Gastrocnemius medialis (tissue), 4 donors: ENCODE results near the gene TERB2. TPM values are rescaled to one million over a fixed set of nuclear protein-coding genes. Genes with fewer than 3 reads are reported as not detected.
"Not testable (repeated sequence)": the region's sequence is repeated elsewhere in the genome, so short reads cannot be mapped to it uniquely, and the experiment has no call there.

ENCODE experiments used
- ATAC-seq, 2 donors: fragments of 150-250 bp; one replicate each; pipeline ENCODE4 v1.9.1; 2016
- DNase-seq, 2 donors: peaks; one replicate each; pipeline ENCODE4 v3.0.0-alpha.2; 2019
- H3K27ac ChIP-seq, 4 donors: fragments of 200-600 bp; sonication (generic); 1 replicate in 1 of 4; 2 replicates in 3 of 4; pipeline ENCODE4 v1.5.1; 2016 to 2018; ENCODE audit warnings: mild to moderate bottlenecking in 2 of 4, moderate library complexity in 1 of 4
- H3K27me3 ChIP-seq, 3 donors: fragments of 200-600 bp; sonication (generic) in 2 of 3; 1 replicate in 1 of 3; 2 replicates in 2 of 3; pipeline versions ENCODE4 v1.5.1 to v1.6.0; 2016 to 2019; ENCODE audit warnings: mild to moderate bottlenecking in 1 of 3, moderate library complexity in 1 of 3
- H3K36me3 ChIP-seq, 2 donors: fragments of 200-600 bp; sonication (generic) in 1 of 2; one replicate each; pipeline ENCODE4 v1.5.1; 2017 to 2018
- H3K4me1 ChIP-seq, 2 donors: fragments of 200-600 bp; sonication (generic) in 1 of 2; one replicate each; pipeline ENCODE4 v1.5.1; 2016 to 2017; ENCODE audit warnings: mild to moderate bottlenecking in 2 of 2
- H3K4me3 ChIP-seq, 4 donors: fragments of 200-600 bp; sonication (generic) in 3 of 4; 1 replicate in 1 of 4; 2 replicates in 3 of 4; pipeline ENCODE4 v1.5.1; 2016 to 2019; ENCODE audit warnings: mild to moderate bottlenecking in 2 of 4
- H3K9me3 ChIP-seq, 3 donors: fragments of 200-600 bp; sonication (generic) in 2 of 3; 1 replicate in 1 of 3; 2 replicates in 2 of 3; pipeline ENCODE4 v1.5.1; 2016 to 2019
- POLR2A ChIP-seq, 2 donors: fragments of 450-650 bp; IDR thresholded peaks; one replicate each; pipeline ENCODE4 v1.6.1; 2017; ENCODE audit warnings: antibody characterized with exemption in 2 of 2, mild to moderate bottlenecking in 2 of 2, moderate library complexity in 2 of 2
- in situ Hi-C, 4 donors: fragments of 200-750 bp; cut with MboI; loops; one replicate each; pipeline versions ENCODE4 v1.15.0 to v1.8.0; 2017; ENCODE audit warnings: low sequenced_read_pairs in 4 of 4
- intact Hi-C: fragments of 100-400 bp; cut with DNase I; formaldehyde crosslinking; loops from one replicate; pipeline ENCODE4 v1.15.1; 2023; ENCODE audit warnings: low total_unique reads
- total RNA-seq, 4 donors: library from RNA; depleted of rRNA; stranded (reverse); fragments of >200 nt; gene quantifications; one replicate each; pipeline versions ENCODE4 v1.1.0 to v1.2.3, GENCODE V29; 2016
- TF ChIP-seq, protein P1 (sequence below), 5 experiments: fragments of 450-650 bp in 3 of 5; fragments of 200-600 bp in 2 of 5; sonication (generic) in 2 of 5; IDR thresholded peaks in 4 of 5; conservative IDR thresholded peaks in 1 of 5; 1 replicate in 4 of 5; 2 replicates in 1 of 5; pipeline ENCODE4 v1.5.1; 2016 to 2019; ENCODE audit warnings: antibody characterized with exemption in 5 of 5, mild to moderate bottlenecking in 3 of 5, moderate library complexity in 3 of 5

Gene TERB2, protein sequence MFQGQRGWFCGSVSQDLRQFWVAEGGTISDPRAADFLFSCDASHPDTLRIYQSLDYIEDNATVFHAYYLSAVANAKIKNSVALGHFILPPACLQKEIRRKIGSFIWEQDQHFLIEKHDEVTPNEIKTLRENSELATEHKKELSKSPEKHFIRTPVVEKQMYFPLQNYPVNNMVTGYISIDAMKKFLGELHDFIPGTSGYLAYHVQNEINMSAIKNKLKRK
- not detected for total RNA-seq

DNA sequence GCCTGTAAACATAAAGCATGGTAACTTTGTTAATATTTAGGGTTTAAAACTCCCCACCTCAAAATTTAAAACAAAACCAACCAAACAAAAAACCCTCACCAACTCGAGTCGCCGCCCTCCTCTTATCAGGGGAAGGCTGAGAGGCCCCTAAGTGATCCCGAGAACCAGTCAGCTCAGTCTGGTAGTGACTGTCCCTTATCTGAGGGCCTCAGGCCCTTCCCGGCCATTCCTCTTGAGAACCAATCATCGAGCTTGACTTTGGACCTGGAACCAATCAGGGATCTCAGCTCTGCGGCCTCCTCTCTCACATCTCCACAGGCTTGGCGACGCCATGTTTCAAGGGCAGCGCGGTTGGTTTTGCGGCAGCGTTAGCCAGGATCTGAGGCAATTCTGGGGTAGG, at the start of gene TERB2:
Gene TERB2 (plus strand): TSS at position 300 of the 400 bp plus-strand sequence. CDS start 32 bp downstream, at position 332.
- in situ Hi-C loops = no loop called here
- ATAC-seq (no peak), DNase-seq (no peak)
- Histone ChIP-seq H3K9me3 (no peaks in the 10 kb centered on the region), H3K4me3 (no peak within 1 kb of the TSS), H3K4me1 (no peaks in the 10 kb centered on the region), H3K27ac (no peak within 1 kb of the TSS), H3K27me3 (no peaks in the 10 kb centered on the region), H3K36me3 (no peaks in the 10 kb centered on the region)
- TF ChIP-seq, protein P1, sequence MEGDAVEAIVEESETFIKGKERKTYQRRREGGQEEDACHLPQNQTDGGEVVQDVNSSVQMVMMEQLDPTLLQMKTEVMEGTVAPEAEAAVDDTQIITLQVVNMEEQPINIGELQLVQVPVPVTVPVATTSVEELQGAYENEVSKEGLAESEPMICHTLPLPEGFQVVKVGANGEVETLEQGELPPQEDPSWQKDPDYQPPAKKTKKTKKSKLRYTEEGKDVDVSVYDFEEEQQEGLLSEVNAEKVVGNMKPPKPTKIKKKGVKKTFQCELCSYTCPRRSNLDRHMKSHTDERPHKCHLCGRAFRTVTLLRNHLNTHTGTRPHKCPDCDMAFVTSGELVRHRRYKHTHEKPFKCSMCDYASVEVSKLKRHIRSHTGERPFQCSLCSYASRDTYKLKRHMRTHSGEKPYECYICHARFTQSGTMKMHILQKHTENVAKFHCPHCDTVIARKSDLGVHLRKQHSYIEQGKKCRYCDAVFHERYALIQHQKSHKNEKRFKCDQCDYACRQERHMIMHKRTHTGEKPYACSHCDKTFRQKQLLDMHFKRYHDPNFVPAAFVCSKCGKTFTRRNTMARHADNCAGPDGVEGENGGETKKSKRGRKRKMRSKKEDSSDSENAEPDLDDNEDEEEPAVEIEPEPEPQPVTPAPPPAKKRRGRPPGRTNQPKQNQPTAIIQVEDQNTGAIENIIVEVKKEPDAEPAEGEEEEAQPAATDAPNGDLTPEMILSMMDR (IDR thresholded peaks at IDR 0.05 in 4 of 5, conservative IDR thresholded peaks at IDR 0.05 in 1 of 5) = no peak
- TF ChIP-seq POLR2A (IDR thresholded peaks at IDR 0.05) = no peak
- intact Hi-C loops = no loop called here

DNA sequence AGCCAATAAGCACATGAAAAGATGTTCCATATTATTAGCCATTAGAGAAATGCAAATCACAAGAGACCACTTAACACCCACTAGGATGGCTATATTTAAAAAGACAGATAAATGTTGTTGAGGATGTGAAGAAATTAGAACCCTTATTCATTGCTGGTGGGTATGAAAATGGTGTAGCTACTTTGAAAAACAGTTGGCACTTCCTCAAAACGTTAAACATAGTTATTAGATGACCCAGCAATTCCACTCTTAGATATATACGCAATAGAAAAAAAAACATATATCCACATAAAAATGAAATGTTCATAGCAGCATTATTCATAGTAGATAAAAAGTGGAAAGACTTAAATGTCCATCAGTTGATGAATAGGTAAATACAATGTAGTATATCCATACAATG, 47.1 kb upstream of the TERB2 start:
- Histone ChIP-seq H3K4me3 (no peak overlapping the region), H3K4me1 (no peaks in the 10 kb centered on the region), H3K9me3 (no peaks in the 10 kb centered on the region), H3K36me3 (no peaks in the 10 kb centered on the region), H3K27ac (no peak overlapping the region), H3K27me3 (no peaks in the 10 kb centered on the region)
- ATAC-seq = no peak
- intact Hi-C loops (no loop called here), in situ Hi-C loops (no loop called here)
- TF ChIP-seq, protein P1 (IDR thresholded peaks at IDR 0.05 in 4 of 5, conservative IDR thresholded peaks at IDR 0.05 in 1 of 5) = no peak
- no peak for TF ChIP-seq POLR2A (IDR thresholded peaks at IDR 0.05)
- DNase-seq = no peak

DNA sequence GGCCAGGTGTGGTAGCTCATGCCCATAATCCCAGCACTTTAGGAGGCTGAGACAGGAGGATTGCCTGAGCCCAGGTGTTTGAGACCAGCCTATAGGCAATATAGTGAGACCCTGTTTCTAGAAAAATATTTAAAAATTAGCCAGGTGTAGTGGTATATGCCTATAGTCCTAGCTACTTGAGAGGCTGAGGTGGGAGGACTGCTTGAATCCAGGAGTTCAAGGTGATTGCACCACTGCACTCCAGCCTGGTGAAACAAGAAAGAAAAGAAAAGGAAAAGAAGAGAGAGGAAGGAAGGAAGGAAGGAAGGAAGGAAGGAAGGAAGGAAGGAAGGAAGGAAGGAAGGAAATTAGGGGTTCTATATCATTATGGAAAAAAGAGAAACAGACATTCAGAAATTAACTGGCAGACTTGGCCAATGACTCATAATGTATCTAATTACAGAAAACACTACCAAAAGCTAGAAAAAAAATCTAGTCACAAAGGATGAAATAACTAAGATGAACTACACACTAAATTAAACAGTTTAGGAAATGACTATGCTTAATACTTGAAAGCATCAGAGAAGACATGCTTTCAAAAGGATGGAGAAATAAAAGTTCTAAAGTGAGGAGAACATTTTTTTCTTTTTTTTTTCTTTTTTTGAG, 45.4 kb upstream of the TERB2 start:
- H3K4me3 ChIP-seq = no peak overlapping the region
- in situ Hi-C loops (no loop called here), intact Hi-C loops (no loop called here)
- H3K4me1 ChIP-seq = no peaks in the 10 kb centered on the region
- ATAC-seq (no peak), DNase-seq (no peak)
- no peaks in the 10 kb centered on the region for H3K27me3 ChIP-seq
- TF ChIP-seq, protein P1 (IDR thresholded peaks at IDR 0.05 in 4 of 5, conservative IDR thresholded peaks at IDR 0.05 in 1 of 5) = no peak
- no peak for TF ChIP-seq POLR2A (IDR thresholded peaks at IDR 0.05)
- no peaks in the 10 kb centered on the region for H3K9me3 ChIP-seq
- no peak overlapping the region for H3K27ac ChIP-seq
- H3K36me3 ChIP-seq = no peaks in the 10 kb centered on the region

DNA sequence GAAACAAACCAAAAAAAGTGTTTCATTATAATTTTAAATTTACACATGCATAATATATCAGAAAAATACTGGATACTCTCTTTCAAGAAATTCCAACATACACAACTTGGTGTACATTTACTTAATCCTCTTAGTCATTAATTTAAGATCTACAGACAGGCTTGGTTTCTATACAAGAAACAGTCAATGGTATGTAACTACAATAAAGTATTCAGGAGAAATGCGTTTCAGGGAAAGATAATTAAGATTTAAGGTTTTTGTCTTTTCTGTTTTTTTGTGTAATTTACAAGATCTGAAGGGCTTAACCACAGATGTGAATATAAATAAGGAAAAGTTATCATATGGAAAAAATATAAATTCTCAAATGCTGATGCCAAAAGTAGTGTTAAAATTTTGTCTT, 44.3 kb upstream of the TERB2 start:
- in situ Hi-C loops, H3K27me3 ChIP-seq, H3K36me3 ChIP-seq, ATAC-seq, H3K9me3 ChIP-seq, H3K4me1 ChIP-seq, DNase-seq, H3K4me3 ChIP-seq, intact Hi-C loops, H3K27ac ChIP-seq: not testable (repeated sequence)

DNA sequence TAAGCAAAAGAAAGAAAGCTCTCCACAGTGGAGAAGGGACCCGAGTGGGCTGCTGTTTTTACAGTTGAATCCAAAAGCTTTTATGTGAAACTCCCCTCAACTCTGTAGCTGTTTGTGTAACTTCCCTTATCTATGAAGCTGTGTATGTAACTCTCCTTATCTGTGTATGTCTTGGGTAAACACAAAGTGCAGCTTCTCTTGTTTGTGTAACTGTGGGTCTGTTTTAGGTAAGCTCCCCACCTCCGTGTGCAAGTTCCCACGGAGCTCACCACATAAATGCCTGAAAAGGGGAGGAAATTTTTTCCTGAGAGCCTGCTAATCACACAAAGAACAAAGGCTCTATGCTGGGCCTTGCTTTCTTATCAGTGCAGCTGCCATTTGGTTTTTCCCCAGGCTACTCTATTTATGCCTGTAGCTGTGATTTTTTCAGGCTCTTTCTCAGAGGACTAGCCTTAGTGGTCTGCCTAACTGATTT, 43.5 kb upstream of the TERB2 start:
- H3K27me3 ChIP-seq, H3K36me3 ChIP-seq, intact Hi-C loops, H3K9me3 ChIP-seq, in situ Hi-C loops, H3K4me1 ChIP-seq, DNase-seq, H3K4me3 ChIP-seq, H3K27ac ChIP-seq, ATAC-seq: not testable (repeated sequence)
